ENCODE data around the gene TM7SF3.

Gene TM7SF3

GRCh38 chr12:26935636-26936378, 78.4 kb downstream of the TM7SF3 start:
- no peak for DNase-seq

DNA sequence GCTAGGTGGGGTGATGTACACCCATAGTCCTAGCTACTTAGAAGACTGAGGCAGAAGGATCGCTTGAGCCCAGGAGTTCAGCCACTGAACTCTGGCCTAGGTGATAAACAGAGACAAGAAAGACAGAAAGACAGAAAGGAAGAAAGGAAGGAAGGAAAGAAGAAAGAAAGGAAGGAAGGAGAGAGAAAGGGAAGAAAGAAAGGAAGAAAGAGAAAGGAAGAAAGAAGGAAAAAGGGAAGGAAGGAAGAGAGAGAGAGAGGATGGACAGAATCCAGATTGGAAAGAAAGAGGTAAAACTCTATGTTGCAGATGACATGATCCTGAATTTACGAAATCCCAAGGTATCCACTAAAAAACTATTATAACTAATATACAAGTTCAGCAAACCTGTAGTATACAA, 84.6 kb downstream of the TM7SF3 start:
- DNase-seq: no peak

- DNase-seq: no peak
Measured at GRCh38 chr12:26928661-26929060, 85.5 kb downstream of the TM7SF3 start.
